GM23248 (cell line): Measurements from ENCODE around the gene ARHGEF28.

Experiments
- EZH2 ChIP-seq: fragments of 200-600 bp; sonication (generic); IDR thresholded peaks from 2 replicates; pipeline ENCODE4 v1.6.1; 2018; ENCODE audit warnings: antibody characterized with exemption, mild to moderate bottlenecking; ENCODE audit not compliant: insufficient read depth, poor library complexity, severe bottlenecking
- EZH2phosphoT487 ChIP-seq: fragments of 200-600 bp; sonication (generic); IDR thresholded peaks from 2 replicates; pipeline ENCODE4 v1.6.1; 2018; ENCODE audit warnings: antibody characterized with exemption, moderate library complexity, mild to moderate bottlenecking, low read depth; ENCODE audit not compliant: insufficient read depth

- TF ChIP-seq EZH2 (no peak), EZH2phosphoT487 (no peak)
Measured at GRCh38 chr5:73913971-73914370, 288.0 kb downstream of the ARHGEF28 start.
